GM12875 (cell line): Measurements from ENCODE around the gene INVS.

Experiments
- H3K4me3 ChIP-seq: one replicate; pipeline ENCODE4 v1.5.1; 2011; ENCODE audit warnings: low read depth, low read length, control low read depth
- CTCF ChIP-seq: IDR thresholded peaks from 2 replicates; pipeline ENCODE4 v1.5.1; 2011; ENCODE audit warnings: low read depth, mild to moderate bottlenecking, control low read depth, inconsistent platforms, low read length, moderate library complexity, borderline replicate concordance; ENCODE audit not compliant: insufficient read depth

The INVS gene

GRCh38 chr9:100281676-100282387 is 182.8 kb downstream of the INVS start:
- H3K4me3 ChIP-seq, result no peak overlapping the region
- TF ChIP-seq CTCF, result no peak

DNA sequence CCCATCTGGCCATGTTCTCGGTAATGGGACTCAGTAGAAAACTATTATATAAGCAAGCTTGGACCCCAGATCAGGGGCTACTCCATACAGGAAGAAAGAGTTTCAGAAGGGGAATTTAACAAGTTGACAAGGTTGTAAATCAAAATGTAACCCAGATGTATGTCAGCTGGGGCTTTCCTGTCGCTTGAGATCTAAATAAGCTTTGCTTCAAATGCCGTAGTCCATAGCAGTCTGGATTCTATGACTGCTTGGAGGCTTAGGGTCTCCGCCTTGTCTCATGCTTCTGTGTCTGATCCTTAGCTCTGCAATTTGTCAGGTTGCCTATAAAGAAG is 183.3 kb downstream of the INVS start:
- no peak for TF ChIP-seq CTCF
- H3K4me3 ChIP-seq, result no peak overlapping the region

- no peak overlapping the region for H3K4me3 ChIP-seq
- TF ChIP-seq CTCF, result no peak
Measured at GRCh38 chr9:100284247-100284646, 185.2 kb downstream of the INVS start.

- no peak for TF ChIP-seq CTCF
Measured at GRCh38 chr9:100285080-100285479, 186.0 kb downstream of the INVS start.

DNA sequence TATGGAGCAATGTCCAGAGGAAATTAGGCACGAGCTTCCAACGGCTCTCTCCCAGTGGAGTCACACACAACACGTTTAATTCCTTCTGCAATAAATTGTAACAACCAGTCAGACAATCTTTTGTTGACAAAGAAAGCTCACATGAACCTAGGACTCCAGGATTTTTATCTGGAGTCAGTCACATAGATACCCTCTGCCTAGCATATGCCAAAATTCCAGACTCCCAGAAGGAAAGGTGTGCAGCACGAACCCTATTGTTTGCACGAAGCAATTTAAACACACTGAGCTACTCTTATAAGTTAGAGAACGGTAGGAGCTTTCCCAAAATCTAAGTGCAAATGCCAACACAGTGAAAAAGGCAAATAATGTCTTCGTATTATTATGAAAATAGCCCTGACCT is 186.6 kb downstream of the INVS start:
- no peak for TF ChIP-seq CTCF

More at GRCh38 chr9:100285080-100285479, 186.0 kb downstream of the INVS start:
- H3K4me3 ChIP-seq, result no peak overlapping the region

GRCh38 chr9:100286257-100286656 is 187.2 kb downstream of the INVS start:
- TF ChIP-seq CTCF, result no peak
- no peak overlapping the region for H3K4me3 ChIP-seq

More for the DNA sequence above, 186.6 kb downstream of the INVS start:
- no peak overlapping the region for H3K4me3 ChIP-seq

GRCh38 chr9:100287186-100287585 is 188.1 kb downstream of the INVS start:
- no peak for TF ChIP-seq CTCF
- no peak overlapping the region for H3K4me3 ChIP-seq
